Thoracic aorta (tissue), 2 donors: Measurements from ENCODE around the gene NBL1. TPM values are rescaled to one million over a fixed set of nuclear protein-coding genes. Genes with fewer than 3 reads are reported as not detected.

ENCODE experiments used
- ATAC-seq: fragments of 150-250 bp; one replicate; pipeline ENCODE4 v1.8.0; 2017; ENCODE audit warnings: low read depth; ENCODE audit not compliant: insufficient number of reproducible peaks, low FRiP score
- DNase-seq: peaks from one replicate; pipeline ENCODE4 v3.0.0-alpha.2; 2020; ENCODE audit warnings: low spot score
- H3K27ac ChIP-seq, 2 donors: fragments of 200-600 bp; sonication (generic); 1 replicate in 1 of 2; 2 replicates in 1 of 2; pipeline ENCODE4 v1.5.1; 2016; ENCODE audit warnings: mild to moderate bottlenecking in 2 of 2, moderate library complexity in 2 of 2
- H3K27me3 ChIP-seq: fragments of 200-600 bp; sonication (generic); replicated peaks from 2 replicates; pipeline ENCODE4 v1.6.0; 2016; ENCODE audit warnings: mild to moderate bottlenecking; ENCODE audit not compliant: insufficient read depth
- H3K36me3 ChIP-seq: fragments of 200-600 bp; sonication (generic); one replicate; pipeline ENCODE4 v1.5.1; 2016
- H3K4me1 ChIP-seq, 2 donors: fragments of 200-600 bp; sonication (generic); 1 replicate in 1 of 2; 2 replicates in 1 of 2; pipeline versions ENCODE4 v1.5.1 to v1.6.0; 2016; ENCODE audit warnings: low read depth in 2 of 2, mild to moderate bottlenecking in 1 of 2; ENCODE audit not compliant: control insufficient read depth in 1 of 2
- H3K4me3 ChIP-seq: fragments of 200-600 bp; sonication (generic); 2 replicates; pipeline ENCODE4 v1.5.1; 2016; ENCODE audit warnings: mild to moderate bottlenecking
- H3K9me3 ChIP-seq: fragments of 200-600 bp; sonication (generic); 2 replicates; pipeline ENCODE4 v1.5.1; 2016
- total RNA-seq, 2 donors: library from RNA; depleted of rRNA; stranded (reverse); fragments of >200 nt; gene quantifications; one replicate each; pipeline versions ENCODE4 v1.1.0 to v1.2.3, GENCODE V29; 2016
- TF ChIP-seq, protein P1 (sequence below): fragments of 200-600 bp; sonication (generic); IDR thresholded peaks from one replicate; pipeline ENCODE4 v1.5.1; 2019; ENCODE audit warnings: antibody characterized with exemption

The NBL1 gene
- total RNA-seq, 2 donors from 2014 or later = 77.0 to 82.0 TPM

DNA sequence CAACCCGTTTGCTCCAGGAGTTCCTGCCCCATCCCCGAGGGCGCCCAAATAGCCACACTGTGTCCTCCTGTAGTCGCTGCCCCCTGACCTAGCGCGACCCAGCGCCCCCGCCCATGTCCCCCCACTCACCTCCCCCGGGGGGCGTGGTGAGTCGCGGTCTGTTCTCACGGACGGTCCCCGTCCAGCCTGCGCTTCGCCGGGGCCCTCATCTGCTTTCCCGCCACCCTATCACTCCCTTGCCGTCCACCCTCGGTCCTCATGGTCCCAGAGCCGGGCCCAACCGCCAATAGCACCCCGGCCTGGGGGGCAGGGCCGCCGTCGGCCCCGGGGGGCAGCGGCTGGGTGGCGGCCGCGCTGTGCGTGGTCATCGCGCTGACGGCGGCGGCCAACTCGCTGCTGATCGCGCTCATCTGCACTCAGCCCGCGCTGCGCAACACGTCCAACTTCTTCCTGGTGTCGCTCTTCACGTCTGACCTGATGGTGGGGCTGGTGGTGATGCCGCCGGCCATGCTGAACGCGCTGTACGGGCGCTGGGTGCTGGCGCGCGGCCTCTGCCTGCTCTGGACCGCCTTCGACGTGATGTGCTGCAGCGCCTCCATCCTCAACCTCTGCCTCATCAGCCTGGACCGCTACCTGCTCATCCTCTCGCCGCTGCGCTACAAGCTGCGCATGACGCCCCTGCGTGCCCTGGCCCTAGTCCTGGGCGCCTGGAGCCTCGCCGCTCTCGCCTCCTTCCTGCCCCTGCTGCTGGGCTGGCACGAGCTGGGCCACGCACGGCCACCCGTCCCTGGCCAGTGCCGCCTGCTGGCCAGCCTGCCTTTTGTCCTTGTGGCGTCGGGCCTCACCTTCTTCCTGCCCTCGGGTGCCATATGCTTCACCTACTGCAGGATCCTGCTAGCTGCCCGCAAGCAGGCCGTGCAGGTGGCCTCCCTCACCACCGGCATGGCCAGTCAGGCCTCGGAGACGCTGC, 21.7 kb downstream of the NBL1 start:
- H3K36me3 ChIP-seq = no peaks in the 10 kb centered on the region
- peaks cover 0 to 15% of the 10 kb centered on the region in 2 donors for H3K4me1 ChIP-seq
- H3K9me3 ChIP-seq = no peaks in the 10 kb centered on the region
- DNase-seq = no peak
- H3K27me3 ChIP-seq = peaks cover 20% of the 10 kb centered on the region
- peak overlapping the region; percentile 47 for H3K4me3 ChIP-seq
- H3K27ac ChIP-seq = no peak overlapping the region
- no peak for ATAC-seq
- TF ChIP-seq, protein P1, sequence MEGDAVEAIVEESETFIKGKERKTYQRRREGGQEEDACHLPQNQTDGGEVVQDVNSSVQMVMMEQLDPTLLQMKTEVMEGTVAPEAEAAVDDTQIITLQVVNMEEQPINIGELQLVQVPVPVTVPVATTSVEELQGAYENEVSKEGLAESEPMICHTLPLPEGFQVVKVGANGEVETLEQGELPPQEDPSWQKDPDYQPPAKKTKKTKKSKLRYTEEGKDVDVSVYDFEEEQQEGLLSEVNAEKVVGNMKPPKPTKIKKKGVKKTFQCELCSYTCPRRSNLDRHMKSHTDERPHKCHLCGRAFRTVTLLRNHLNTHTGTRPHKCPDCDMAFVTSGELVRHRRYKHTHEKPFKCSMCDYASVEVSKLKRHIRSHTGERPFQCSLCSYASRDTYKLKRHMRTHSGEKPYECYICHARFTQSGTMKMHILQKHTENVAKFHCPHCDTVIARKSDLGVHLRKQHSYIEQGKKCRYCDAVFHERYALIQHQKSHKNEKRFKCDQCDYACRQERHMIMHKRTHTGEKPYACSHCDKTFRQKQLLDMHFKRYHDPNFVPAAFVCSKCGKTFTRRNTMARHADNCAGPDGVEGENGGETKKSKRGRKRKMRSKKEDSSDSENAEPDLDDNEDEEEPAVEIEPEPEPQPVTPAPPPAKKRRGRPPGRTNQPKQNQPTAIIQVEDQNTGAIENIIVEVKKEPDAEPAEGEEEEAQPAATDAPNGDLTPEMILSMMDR = no peak

DNA sequence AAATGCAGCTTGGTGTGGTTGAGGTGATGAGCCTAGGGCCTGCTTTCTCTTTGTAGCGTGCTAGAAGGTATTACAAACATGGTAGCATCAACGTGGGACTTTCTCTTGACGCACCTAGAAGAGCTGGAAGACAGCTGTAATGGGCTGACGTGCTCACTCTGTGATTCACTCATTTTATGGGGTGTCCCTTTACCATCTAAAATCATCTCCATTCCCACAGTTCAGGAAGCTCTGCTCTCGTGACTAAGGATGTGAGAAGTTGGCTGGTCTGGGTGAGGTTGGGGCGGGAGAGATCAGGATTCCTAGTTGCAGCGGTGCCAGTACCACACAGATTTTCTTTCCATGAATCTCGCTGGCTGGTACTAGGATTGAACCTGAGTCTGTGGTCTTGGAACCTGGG, 24.8 kb downstream of the NBL1 start:
- Histone ChIP-seq H3K27ac (no peak overlapping the region), H3K27me3 (peaks cover 13% of the 10 kb centered on the region), H3K4me3 (no peak overlapping the region), H3K4me1 (peaks cover 0 to 15% of the 10 kb centered on the region in 2 donors), H3K36me3 (no peaks in the 10 kb centered on the region), H3K9me3 (no peaks in the 10 kb centered on the region)
- DNase-seq (no peak), ATAC-seq (no peak)
- TF ChIP-seq, protein P1 = no peak

DNA sequence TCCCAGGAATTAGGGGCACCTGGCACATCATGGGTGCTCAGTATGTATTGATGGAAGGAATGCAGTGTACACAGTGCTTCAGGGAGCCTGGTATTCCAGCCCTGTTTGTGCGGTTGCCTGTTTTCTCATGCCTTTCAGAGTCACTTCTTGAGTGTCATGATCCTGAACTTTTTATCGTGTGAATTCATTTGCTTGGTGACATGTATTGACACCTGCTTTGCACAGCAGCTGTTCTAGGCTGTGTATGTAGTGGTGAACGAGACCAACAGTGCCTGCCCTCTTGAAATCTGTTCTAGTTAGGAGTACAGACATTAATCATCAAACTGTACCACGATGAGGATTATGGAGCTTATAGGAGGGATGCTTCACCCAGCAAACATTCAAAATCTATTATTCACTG, 26.7 kb downstream of the NBL1 start:
- ATAC-seq (no peak), DNase-seq (no peak)
- Histone ChIP-seq H3K4me1 (no peaks in the 10 kb centered on the region), H3K27me3 (peaks cover 6% of the 10 kb centered on the region), H3K4me3 (no peak overlapping the region), H3K36me3 (no peaks in the 10 kb centered on the region), H3K9me3 (no peaks in the 10 kb centered on the region), H3K27ac (no peak overlapping the region)
- TF ChIP-seq, protein P1 = no peak

DNA sequence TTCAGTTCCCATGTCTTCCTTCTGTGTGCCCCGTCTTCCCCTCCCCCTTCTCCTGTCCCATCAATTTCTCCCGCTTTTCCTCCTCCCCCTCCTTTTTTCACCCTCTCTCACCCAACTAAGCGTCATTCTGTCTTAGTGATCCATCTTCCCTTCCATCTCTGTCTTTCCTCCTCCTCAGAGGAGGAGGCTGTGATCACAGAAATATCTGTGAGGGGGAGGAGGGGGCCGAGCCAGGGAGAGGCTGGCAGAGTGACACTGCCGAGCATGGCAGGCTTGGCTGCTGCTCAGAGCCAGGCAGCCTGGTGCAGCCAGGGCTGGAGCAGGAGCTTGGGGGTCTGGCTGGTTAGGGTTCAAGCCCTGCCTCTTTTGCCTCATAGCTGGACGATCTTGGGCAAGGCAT, 28.1 kb downstream of the NBL1 start:
- no peaks in the 10 kb centered on the region for H3K36me3 ChIP-seq
- no peaks in the 10 kb centered on the region for H3K4me1 ChIP-seq
- no peak for ATAC-seq
- no peak overlapping the region for H3K4me3 ChIP-seq
- no peaks in the 10 kb centered on the region for H3K9me3 ChIP-seq
- TF ChIP-seq, protein P1 = no peak
- H3K27me3 ChIP-seq = no peaks in the 10 kb centered on the region
- DNase-seq = no peak
- no peak overlapping the region for H3K27ac ChIP-seq

DNA sequence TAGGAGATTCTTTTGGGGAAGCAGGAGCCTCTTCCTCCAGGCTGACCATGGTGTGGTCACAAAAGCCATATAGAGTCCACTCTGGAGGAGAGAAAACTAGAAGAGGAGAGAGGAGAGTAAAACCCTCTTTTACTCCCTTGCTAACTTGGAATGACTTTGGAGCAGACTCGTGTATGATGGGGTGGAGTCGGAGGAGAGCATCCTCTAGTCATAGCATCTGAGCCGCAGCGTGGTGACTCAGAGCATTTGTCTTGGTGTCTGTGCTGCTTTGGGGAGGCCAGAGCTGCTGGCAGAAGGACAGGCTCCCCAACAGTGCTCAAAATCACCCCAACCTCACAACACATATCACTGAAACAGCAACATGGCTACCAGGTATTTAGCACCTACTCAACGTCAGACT, 31.7 kb downstream of the NBL1 start:
- H3K36me3 ChIP-seq = no peaks in the 10 kb centered on the region
- no peak overlapping the region for H3K4me3 ChIP-seq
- H3K4me1 ChIP-seq = no peaks in the 10 kb centered on the region
- no peak for DNase-seq
- TF ChIP-seq, protein P1 = no peak
- H3K9me3 ChIP-seq = no peaks in the 10 kb centered on the region
- H3K27me3 ChIP-seq = no peaks in the 10 kb centered on the region
- ATAC-seq = no peak
- no peak overlapping the region for H3K27ac ChIP-seq
